ACC112 (cell line): ENCODE results near the gene STK33.

Experiments
- H2AFZ ChIP-seq: fragments of 200-600 bp; sonication (generic); one replicate; pipeline ENCODE4 v1.6.0; 2017; ENCODE audit warnings: antibody characterized with exemption, low read length; ENCODE audit not compliant: unreplicated experiment
- H3K27ac ChIP-seq: fragments of 200-600 bp; sonication (generic); 2 replicates; pipeline ENCODE4 v1.5.1; 2014; ENCODE audit warnings: low read depth, mild to moderate bottlenecking, antibody characterized with exemption, low read length, moderate library complexity
- H3K27me3 ChIP-seq: fragments of 200-600 bp; sonication (generic); 2 replicates; pipeline ENCODE4 v1.6.1; 2014; ENCODE audit warnings: mild to moderate bottlenecking, antibody characterized with exemption, low read length, moderate library complexity, mixed read lengths; ENCODE audit not compliant: insufficient read depth
- H3K36me3 ChIP-seq: fragments of 200-600 bp; sonication (generic); 2 replicates; pipeline ENCODE4 v1.6.1; 2016; ENCODE audit warnings: mild to moderate bottlenecking, antibody characterized with exemption, low read length, moderate library complexity, mixed read lengths; ENCODE audit not compliant: insufficient read depth
- H3K4me1 ChIP-seq: fragments of 200-600 bp; sonication (generic); one replicate; pipeline ENCODE4 v1.6.1; 2016; ENCODE audit warnings: low read length, mixed read lengths; ENCODE audit not compliant: insufficient read depth, unreplicated experiment, control insufficient read depth
- H3K4me3 ChIP-seq: fragments of 200-600 bp; sonication (generic); 2 replicates; pipeline ENCODE4 v1.5.1; 2014; ENCODE audit warnings: mild to moderate bottlenecking, low read depth, low read length
- H3K79me2 ChIP-seq: fragments of 200-600 bp; sonication (generic); one replicate; pipeline ENCODE4 v1.6.0; 2016; ENCODE audit warnings: low read length; ENCODE audit not compliant: control insufficient read depth, unreplicated experiment, insufficient read depth

Gene STK33

DNA sequence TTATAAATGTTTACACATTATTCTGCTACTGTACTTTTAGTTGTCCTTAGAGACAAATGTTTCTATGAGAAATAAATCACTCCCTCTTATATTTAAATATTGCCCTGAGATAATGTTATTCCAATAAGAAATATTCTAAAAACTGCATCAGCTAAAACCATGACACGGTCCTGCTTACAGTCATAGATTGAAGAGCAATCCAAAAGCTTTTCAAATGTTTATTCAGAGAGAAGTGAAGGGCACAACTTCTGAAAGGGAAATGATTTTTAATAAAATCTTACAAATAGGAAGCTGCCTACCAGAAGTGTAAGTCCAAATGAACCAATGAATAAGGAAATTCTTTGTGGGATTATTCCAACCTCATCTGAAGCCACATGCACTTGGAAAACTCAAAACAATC is 49.2 kb downstream of the STK33 start:
- Histone ChIP-seq H3K4me1 (no peaks in the 10 kb centered on the region), H3K4me3 (no peak overlapping the region), H3K36me3 (no peaks in the 10 kb centered on the region), H2AFZ (no peak overlapping the region), H3K79me2 (no peaks in the 10 kb centered on the region), H3K27ac (no peak overlapping the region), H3K27me3 (peaks cover 57% of the 10 kb centered on the region)

DNA sequence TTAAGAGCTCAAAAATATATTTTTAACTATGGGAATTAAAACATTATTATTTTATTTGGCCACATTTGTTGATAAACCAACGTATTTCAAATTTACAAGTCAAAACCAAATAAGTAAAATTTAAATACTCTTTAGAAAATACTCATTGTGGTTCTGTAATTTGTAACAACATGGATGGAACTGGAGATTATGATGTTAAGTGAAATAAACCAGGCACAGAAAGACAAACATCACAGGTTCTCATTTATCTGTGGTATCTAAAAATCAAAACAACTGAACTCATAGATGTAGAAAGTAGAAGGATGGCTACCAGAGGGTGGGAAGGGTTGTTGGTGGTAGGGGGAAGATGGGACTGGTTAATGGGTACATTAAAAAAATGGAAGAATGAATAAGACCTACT is 50.8 kb downstream of the STK33 start:
- Histone ChIP-seq H2AFZ (no peak overlapping the region), H3K27me3 (peaks cover 60% of the 10 kb centered on the region), H3K36me3 (no peaks in the 10 kb centered on the region), H3K79me2 (no peaks in the 10 kb centered on the region), H3K4me1 (no peaks in the 10 kb centered on the region), H3K4me3 (no peak overlapping the region), H3K27ac (no peak overlapping the region)

DNA sequence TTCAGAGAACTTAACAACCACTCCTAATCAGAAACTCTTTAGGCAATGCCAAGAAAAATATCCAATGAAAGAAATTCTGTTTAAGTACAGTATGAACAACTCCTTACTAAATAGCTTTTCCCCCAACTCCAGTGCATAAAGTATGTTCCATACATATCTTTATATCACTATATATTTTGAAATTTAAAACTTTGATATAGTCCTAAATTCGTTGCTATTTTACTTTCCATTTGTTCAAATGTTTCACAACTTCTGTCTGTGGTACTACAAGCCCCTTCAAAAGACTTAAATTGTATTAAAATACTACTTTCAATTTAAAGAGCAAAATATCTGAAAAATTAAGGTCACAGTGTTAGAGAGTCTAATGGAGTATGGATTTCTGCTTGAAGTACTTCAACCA is 52.6 kb downstream of the STK33 start:
- peaks cover 63% of the 10 kb centered on the region for H3K27me3 ChIP-seq
- H3K79me2 ChIP-seq, result no peaks in the 10 kb centered on the region
- H3K4me1 ChIP-seq, result no peaks in the 10 kb centered on the region

DNA sequence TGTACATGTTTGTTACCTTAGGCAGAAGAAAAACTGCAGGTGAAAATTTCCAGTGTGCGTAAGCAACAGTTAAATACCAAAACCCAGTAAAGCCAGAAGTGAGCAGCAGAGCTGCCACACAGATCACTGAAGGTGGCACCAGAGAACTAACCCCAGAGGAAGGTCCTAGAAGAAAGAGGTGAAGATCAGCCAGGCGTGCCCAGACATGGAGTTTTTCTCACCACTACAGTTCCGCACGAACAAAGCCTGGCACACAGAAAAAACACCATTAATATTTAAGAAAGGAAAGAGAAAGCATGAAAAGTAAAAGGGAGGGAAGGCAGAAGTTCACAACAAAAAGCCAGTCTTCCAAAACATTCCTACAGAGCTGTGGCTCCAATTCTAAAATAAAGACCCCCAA is 60.7 kb downstream of the STK33 start:
- Histone ChIP-seq H3K27me3 (peaks cover 59% of the 10 kb centered on the region), H3K4me1 (no peaks in the 10 kb centered on the region), H3K79me2 (no peaks in the 10 kb centered on the region), H3K4me3 (no peak overlapping the region), H2AFZ (no peak overlapping the region), H3K36me3 (no peaks in the 10 kb centered on the region), H3K27ac (no peak overlapping the region)

More for the DNA sequence above, 52.6 kb downstream of the STK33 start:
- no peaks in the 10 kb centered on the region for H3K36me3 ChIP-seq
- no peak overlapping the region for H2AFZ ChIP-seq
- H3K4me3 ChIP-seq, result no peak overlapping the region
- no peak overlapping the region for H3K27ac ChIP-seq

DNA sequence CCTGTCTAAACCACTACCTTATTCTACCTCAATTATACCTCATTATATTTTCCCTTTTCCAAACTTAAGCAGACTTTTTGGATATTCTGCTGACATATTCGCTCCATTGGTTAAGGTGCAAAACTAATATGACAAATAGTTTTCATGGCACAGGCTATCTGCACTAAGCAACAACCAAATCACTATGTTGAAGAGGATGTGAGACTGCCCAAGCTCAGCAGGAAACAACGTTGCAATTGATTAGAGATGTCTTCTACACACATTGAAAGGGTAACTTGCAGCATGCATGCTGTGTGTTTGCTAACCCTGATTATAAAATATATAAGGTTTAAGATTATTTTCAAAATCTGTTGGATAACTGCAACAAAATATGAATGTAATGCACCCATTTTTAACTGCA is 61.6 kb downstream of the STK33 start:
- H3K79me2 ChIP-seq, result no peaks in the 10 kb centered on the region
- no peak overlapping the region for H3K4me3 ChIP-seq
- no peaks in the 10 kb centered on the region for H3K4me1 ChIP-seq
- H3K27ac ChIP-seq, result no peak overlapping the region
- H3K27me3 ChIP-seq, result peaks cover 56% of the 10 kb centered on the region
- H2AFZ ChIP-seq, result no peak overlapping the region
- no peaks in the 10 kb centered on the region for H3K36me3 ChIP-seq

DNA sequence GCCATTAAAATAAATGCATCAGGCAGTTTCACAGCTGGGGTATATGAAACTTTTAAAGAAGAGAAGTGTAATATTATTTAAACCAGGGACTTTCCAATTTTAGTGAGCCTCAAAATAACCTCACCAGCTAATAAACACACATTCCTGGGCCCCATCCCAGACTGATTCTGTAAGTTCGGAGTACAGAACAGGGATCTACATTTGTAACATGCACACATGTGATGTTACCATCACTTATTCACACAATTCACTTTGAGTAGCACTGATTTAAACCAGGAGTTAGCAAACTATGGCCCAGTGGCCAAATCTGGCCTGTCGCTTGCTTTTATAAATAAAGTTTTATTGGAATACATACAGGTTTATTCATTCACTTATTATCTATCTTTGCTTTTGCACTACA is 62.0 kb downstream of the STK33 start:
- no peak overlapping the region for H2AFZ ChIP-seq
- no peak overlapping the region for H3K27ac ChIP-seq
- peaks cover 56% of the 10 kb centered on the region for H3K27me3 ChIP-seq
- no peak overlapping the region for H3K4me3 ChIP-seq
- H3K79me2 ChIP-seq, result no peaks in the 10 kb centered on the region
- no peaks in the 10 kb centered on the region for H3K36me3 ChIP-seq
- no peaks in the 10 kb centered on the region for H3K4me1 ChIP-seq

DNA sequence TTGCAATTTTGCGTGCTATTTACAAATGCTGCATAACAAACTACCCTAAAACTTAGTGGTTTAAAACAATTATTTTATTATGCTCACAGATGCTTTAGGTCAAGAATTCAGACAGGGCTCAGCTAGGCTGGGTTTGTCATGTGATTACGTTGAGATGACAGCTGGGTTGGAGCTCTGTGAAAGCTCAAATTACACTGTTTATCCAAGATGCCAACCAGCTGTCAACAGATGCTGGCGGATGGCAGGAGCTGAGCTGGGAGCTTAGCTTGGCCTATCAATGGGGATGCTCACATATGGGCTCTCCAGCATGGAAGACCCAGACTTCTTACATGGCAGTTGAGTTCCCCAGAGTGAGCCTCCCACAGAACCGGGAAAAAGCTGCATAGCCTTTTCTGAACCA is 62.7 kb downstream of the STK33 start:
- Histone ChIP-seq H3K4me3 (no peak overlapping the region), H2AFZ (no peak overlapping the region), H3K4me1 (no peaks in the 10 kb centered on the region), H3K27me3 (peaks cover 53% of the 10 kb centered on the region), H3K27ac (no peak overlapping the region), H3K36me3 (no peaks in the 10 kb centered on the region), H3K79me2 (no peaks in the 10 kb centered on the region)

DNA sequence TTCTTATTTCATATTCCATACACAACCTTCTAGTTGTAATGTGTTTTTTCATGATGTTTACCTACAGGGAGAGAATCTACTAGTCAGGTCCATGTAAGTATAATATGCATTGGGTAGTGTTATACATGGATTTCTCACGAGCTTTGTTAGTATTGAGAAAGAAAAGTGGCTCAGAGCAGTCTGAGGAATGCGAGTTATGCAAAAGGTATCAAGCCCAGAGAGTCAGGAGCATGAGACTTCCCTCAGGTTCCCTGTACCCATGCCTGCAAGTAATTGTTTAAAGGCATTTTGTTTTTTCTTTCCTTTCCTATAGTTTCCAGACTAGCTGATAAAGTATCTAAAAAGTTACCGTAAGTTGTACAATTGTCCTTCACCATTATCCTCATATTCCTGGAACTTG is 66.1 kb downstream of the STK33 start:
- Histone ChIP-seq H3K36me3 (no peaks in the 10 kb centered on the region), H3K4me3 (no peak overlapping the region), H3K27me3 (peaks cover 33% of the 10 kb centered on the region), H3K79me2 (no peaks in the 10 kb centered on the region), H3K4me1 (no peaks in the 10 kb centered on the region), H3K27ac (no peak overlapping the region), H2AFZ (no peak overlapping the region)

DNA sequence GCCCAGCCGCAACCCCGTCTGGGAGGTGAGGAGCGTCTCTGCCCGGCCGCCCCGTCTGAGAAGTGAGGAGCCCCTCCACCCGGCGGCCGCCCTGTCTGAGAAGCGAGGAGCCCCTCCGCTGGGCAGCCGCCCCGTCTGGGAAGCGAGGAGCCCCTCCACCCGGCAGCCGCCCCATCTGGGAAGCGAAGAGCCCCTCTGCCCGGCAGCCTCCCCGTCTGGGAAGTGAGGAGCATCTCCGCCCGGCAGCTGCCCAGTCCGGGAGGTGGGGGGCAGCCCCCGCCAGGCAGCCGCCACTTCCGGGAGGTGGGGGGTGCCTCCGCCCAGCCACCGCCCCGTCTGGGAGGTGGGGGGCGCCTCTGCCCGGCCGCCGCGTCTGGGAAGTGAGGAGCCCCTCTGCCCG is 70.6 kb downstream of the STK33 start:
- Histone ChIP-seq H3K36me3 (no peaks in the 10 kb centered on the region), H3K27me3 (0 out of 2 replicates have a peak, but pooled peaks cover 4% of the 10 kb centered on the region), H3K4me3 (no peak overlapping the region), H3K27ac (no peak overlapping the region), H2AFZ (no peak overlapping the region), H3K79me2 (no peaks in the 10 kb centered on the region), H3K4me1 (no peaks in the 10 kb centered on the region)

DNA sequence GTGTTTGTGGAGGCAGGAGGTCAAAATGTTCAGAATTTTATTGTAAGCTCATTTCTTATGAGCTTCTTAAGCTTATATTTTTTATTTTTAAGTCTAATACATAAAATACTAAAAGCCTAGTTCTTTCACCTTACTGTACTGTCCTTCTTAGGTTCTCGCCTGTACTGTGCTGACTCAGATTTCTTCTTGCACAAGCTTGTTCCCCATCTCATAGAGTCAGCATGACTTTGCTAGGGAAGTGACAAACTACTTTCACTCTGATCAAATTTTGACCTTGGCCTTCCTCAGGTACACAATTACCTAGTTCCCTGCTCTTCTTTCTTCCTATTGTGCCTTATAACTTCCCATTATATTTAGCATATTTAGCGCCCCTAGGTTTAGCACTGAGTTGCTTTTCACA is 81.5 kb downstream of the STK33 start:
- peaks cover 56% of the 10 kb centered on the region for H3K27me3 ChIP-seq
- no peaks in the 10 kb centered on the region for H3K36me3 ChIP-seq
- no peaks in the 10 kb centered on the region for H3K4me1 ChIP-seq
- no peak overlapping the region for H3K27ac ChIP-seq
- H3K4me3 ChIP-seq, result no peak overlapping the region
- no peak overlapping the region for H2AFZ ChIP-seq
- no peaks in the 10 kb centered on the region for H3K79me2 ChIP-seq

DNA sequence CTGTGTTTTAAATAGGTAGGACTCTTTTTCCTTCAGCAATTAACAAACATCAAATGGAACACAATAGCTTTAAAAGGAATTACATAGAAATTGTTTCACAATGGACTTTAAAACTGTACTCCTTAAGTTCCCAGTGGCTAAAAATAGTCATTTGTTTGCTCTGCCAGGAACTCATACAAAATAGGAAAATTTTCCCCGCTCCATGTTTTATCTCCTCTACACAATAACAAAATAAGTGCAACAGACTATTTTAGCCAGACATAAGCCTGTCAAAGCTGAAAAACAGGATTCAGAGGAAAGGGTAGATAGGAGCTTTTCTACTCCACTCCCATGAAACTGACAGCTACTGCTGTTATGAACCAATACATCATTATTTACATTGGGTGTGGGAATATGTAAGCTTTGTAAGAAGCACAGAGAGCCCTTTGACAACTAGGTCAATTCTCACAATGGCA is 90.1 kb downstream of the STK33 start:
- Histone ChIP-seq H3K79me2 (no peaks in the 10 kb centered on the region), H2AFZ (no peak overlapping the region), H3K4me3 (no peak overlapping the region), H3K27me3 (peaks cover 34% of the 10 kb centered on the region), H3K36me3 (no peaks in the 10 kb centered on the region), H3K27ac (no peak overlapping the region), H3K4me1 (no peaks in the 10 kb centered on the region)
